KMS-11 (cell line): ENCODE measurements around the gene KCNMB2.

Source experiments
- H2AFZ ChIP-seq: fragments of 200-600 bp; sonication (generic); 2 replicates; pipeline ENCODE4 v1.6.1; 2016; ENCODE audit warnings: antibody characterized with exemption, mixed run types, low read depth
- H3K27ac ChIP-seq: fragments of 200-600 bp; sonication (generic); 2 replicates; pipeline ENCODE4 v1.6.1; 2016; ENCODE audit warnings: mild to moderate bottlenecking, mixed run types
- H3K27me3 ChIP-seq: fragments of 200-600 bp; sonication (generic); 2 replicates; pipeline ENCODE4 v1.6.1; 2017; ENCODE audit warnings: mild to moderate bottlenecking, low read depth, mixed run types, moderate library complexity; ENCODE audit not compliant: insufficient read depth
- H3K36me3 ChIP-seq: fragments of 200-600 bp; sonication (generic); 2 replicates; pipeline ENCODE4 v1.6.1; 2017; ENCODE audit warnings: mild to moderate bottlenecking, mixed run types; ENCODE audit not compliant: insufficient read depth
- H3K4me1 ChIP-seq: fragments of 200-600 bp; sonication (generic); 2 replicates; pipeline ENCODE4 v1.6.1; 2016; ENCODE audit warnings: mild to moderate bottlenecking, low read depth, mixed run types; ENCODE audit not compliant: poor library complexity, severe bottlenecking
- H3K4me2 ChIP-seq: fragments of 200-600 bp; sonication (generic); 2 replicates; pipeline ENCODE4 v1.7.0; 2016; ENCODE audit warnings: mild to moderate bottlenecking, mixed run types
- H3K4me3 ChIP-seq: fragments of 200-600 bp; sonication (generic); IDR thresholded peaks from 2 replicates; pipeline ENCODE4 v1.6.1; 2017; ENCODE audit warnings: low read depth, low read length, mixed read lengths; ENCODE audit not compliant: insufficient read depth
- H3K79me2 ChIP-seq: fragments of 200-600 bp; sonication (generic); 2 replicates; pipeline ENCODE4 v1.6.1; 2016; ENCODE audit warnings: low read depth, mixed run types; ENCODE audit not compliant: insufficient read depth
- H3K9ac ChIP-seq: fragments of 200-600 bp; sonication (generic); 2 replicates; pipeline ENCODE4 v1.6.1; 2016; ENCODE audit warnings: mild to moderate bottlenecking, mixed run types
- H4K20me1 ChIP-seq: fragments of 200-600 bp; sonication (generic); 2 replicates; pipeline ENCODE4 v1.6.1; 2016; ENCODE audit warnings: mild to moderate bottlenecking, mixed run types; ENCODE audit not compliant: insufficient read depth
- CTCF ChIP-seq: fragments of 200-600 bp; sonication (generic); conservative IDR thresholded peaks from 2 replicates; pipeline ENCODE4 v1.6.1; 2017; ENCODE audit warnings: low read depth, mild to moderate bottlenecking, antibody characterized with exemption, low read length, moderate library complexity, mixed read lengths

The KCNMB2 gene

GRCh38 chr3:178634975-178635374 is 98.7 kb downstream of the KCNMB2 start:
- Histone ChIP-seq H3K27ac (no peak overlapping the region), H3K4me1 (no peaks in the 10 kb centered on the region), H2AFZ (no peak overlapping the region), H4K20me1 (no peaks in the 10 kb centered on the region), H3K79me2 (no peaks in the 10 kb centered on the region), H3K4me3 (no peak overlapping the region), H3K36me3 (no peaks in the 10 kb centered on the region), H3K27me3 (no peaks in the 10 kb centered on the region), H3K9ac (no peak overlapping the region), H3K4me2 (no peak overlapping the region)
- no peak for TF ChIP-seq CTCF

- Histone ChIP-seq H2AFZ (no peak overlapping the region), H3K27me3 (no peaks in the 10 kb centered on the region), H3K4me1 (no peaks in the 10 kb centered on the region), H3K79me2 (no peaks in the 10 kb centered on the region), H3K27ac (no peak overlapping the region), H4K20me1 (no peaks in the 10 kb centered on the region), H3K4me2 (no peak overlapping the region), H3K9ac (no peak overlapping the region), H3K36me3 (no peaks in the 10 kb centered on the region), H3K4me3 (no peak overlapping the region)
- TF ChIP-seq CTCF = no peak
These were observed 101.6 kb downstream of the KCNMB2 start for GRCh38 chr3:178637802-178638201.

- Histone ChIP-seq H3K27ac (no peak overlapping the region), H3K9ac (no peak overlapping the region), H3K4me2 (no peak overlapping the region), H3K79me2 (no peaks in the 10 kb centered on the region), H3K4me1 (no peaks in the 10 kb centered on the region), H4K20me1 (no peaks in the 10 kb centered on the region), H3K36me3 (no peaks in the 10 kb centered on the region), H2AFZ (no peak overlapping the region), H3K27me3 (no peaks in the 10 kb centered on the region), H3K4me3 (no peak overlapping the region)
- TF ChIP-seq CTCF = no peak
These were observed 109.3 kb downstream of the KCNMB2 start for GRCh38 chr3:178645503-178645902.

- no peak overlapping the region for H3K27ac ChIP-seq
- no peaks in the 10 kb centered on the region for H3K36me3 ChIP-seq
- H3K79me2 ChIP-seq = no peaks in the 10 kb centered on the region
- no peaks in the 10 kb centered on the region for H3K4me1 ChIP-seq
- no peak overlapping the region for H3K9ac ChIP-seq
- no peak for TF ChIP-seq CTCF
- H3K4me2 ChIP-seq = no peak overlapping the region
- H3K27me3 ChIP-seq = no peaks in the 10 kb centered on the region
- no peak overlapping the region for H3K4me3 ChIP-seq
- no peaks in the 10 kb centered on the region for H4K20me1 ChIP-seq
- no peak overlapping the region for H2AFZ ChIP-seq
These were observed 110.1 kb downstream of the KCNMB2 start for GRCh38 chr3:178646186-178646862.
